NCI-H2227 (cell line): Measurements from ENCODE around the gene SRPK3.
"Not testable (repeated sequence)": the region's sequence is repeated elsewhere in the genome, so short reads cannot be mapped to it uniquely, and the experiment has no call there.

Source experiments
- DNase-seq: peaks from one replicate; lab custom pipeline; 2025; ENCODE audit not compliant: unreplicated experiment; lab: John Stamatoyannopoulos, UW

Gene SRPK3

GRCh38 chrX:153780678-153781427 is at the start of gene SRPK3:
Gene SRPK3 (plus strand): TSS chrX:153781041. CDS start chrX:153781087, 46 bp downstream.
- peak; percentile 32 for DNase-seq

- DNase-seq = no peak
These were observed 49.6 kb upstream of the SRPK3 start for GRCh38 chrX:153731117-153731844.

GRCh38 chrX:153731845-153732215 is 49.0 kb upstream of the SRPK3 start:
- DNase-seq = no peak

GRCh38 chrX:153732401-153732800 is 48.4 kb upstream of the SRPK3 start:
- DNase-seq = no peak

- no peak for DNase-seq
These were observed 47.1 kb upstream of the SRPK3 start for GRCh38 chrX:153733651-153734240.

- DNase-seq = no peak
These were observed 46.0 kb upstream of the SRPK3 start for GRCh38 chrX:153734871-153735270.

- no peak for DNase-seq
These were observed 45.6 kb upstream of the SRPK3 start for GRCh38 chrX:153735274-153735673.

- no peak for DNase-seq
These were observed 44.6 kb upstream of the SRPK3 start for GRCh38 chrX:153736071-153736820.

- no peak for DNase-seq
These were observed 43.9 kb upstream of the SRPK3 start for GRCh38 chrX:153736871-153737441.

- DNase-seq = no peak
These were observed 42.7 kb upstream of the SRPK3 start for GRCh38 chrX:153738056-153738605.

GRCh38 chrX:153739754-153740486 is 40.9 kb upstream of the SRPK3 start:
- DNase-seq = no peak

- DNase-seq = no peak
These were observed 40.1 kb upstream of the SRPK3 start for GRCh38 chrX:153740631-153741222.

- no peak for DNase-seq
These were observed 39.4 kb upstream of the SRPK3 start for GRCh38 chrX:153741446-153741845.

GRCh38 chrX:153742111-153742510 is 38.7 kb upstream of the SRPK3 start:
- DNase-seq = not testable (repeated sequence)

- DNase-seq = not testable (repeated sequence)
These were observed 37.9 kb upstream of the SRPK3 start for GRCh38 chrX:153742796-153743467.

GRCh38 chrX:153743468-153744209 is 37.2 kb upstream of the SRPK3 start:
- not testable (repeated sequence) for DNase-seq

GRCh38 chrX:153744210-153745066 is 36.4 kb upstream of the SRPK3 start:
- no peak for DNase-seq
